GM23248 (cell line): ENCODE measurements around the gene SLC16A8.

ENCODE experiments used
- EZH2 ChIP-seq: fragments of 200-600 bp; sonication (generic); IDR thresholded peaks from 2 replicates; pipeline ENCODE4 v1.6.1; 2018; ENCODE audit warnings: antibody characterized with exemption, mild to moderate bottlenecking; ENCODE audit not compliant: insufficient read depth, poor library complexity, severe bottlenecking
- EZH2phosphoT487 ChIP-seq: fragments of 200-600 bp; sonication (generic); IDR thresholded peaks from 2 replicates; pipeline ENCODE4 v1.6.1; 2018; ENCODE audit warnings: antibody characterized with exemption, moderate library complexity, mild to moderate bottlenecking, low read depth; ENCODE audit not compliant: insufficient read depth

DNA sequence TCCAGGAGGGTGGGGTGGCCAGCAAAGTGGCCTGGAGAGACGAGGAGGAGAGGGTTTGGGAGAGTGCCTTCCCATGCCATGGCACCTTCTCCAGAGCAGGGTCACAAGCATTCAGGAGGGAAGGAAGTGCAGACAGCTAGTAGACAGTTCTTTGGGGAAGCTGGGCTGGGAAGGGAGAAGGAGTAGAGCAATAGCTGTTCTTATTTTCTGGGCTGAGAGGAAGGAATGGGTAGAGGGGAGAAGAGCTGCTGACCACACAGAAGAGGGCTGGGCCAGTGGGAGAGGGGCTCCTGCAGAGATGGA lies 41.5 kb downstream of the SLC16A8 start:
- TF ChIP-seq EZH2, result no peak
- TF ChIP-seq EZH2phosphoT487, result no peak
